SH-SY5Y (cell line): ENCODE data around the gene GAREM1.
A peak's percentile ranks its signal among the peaks of the same experiment; 100 is the strongest.

Experiments
- GATA2 ChIP-seq: IDR thresholded peaks from 2 replicates; pipeline ENCODE4 v1.6.1; 2011; ENCODE audit warnings: mild to moderate bottlenecking, low read depth, low read length
- GATA3 ChIP-seq: IDR thresholded peaks from 2 replicates; pipeline ENCODE4 v1.6.1; 2011; ENCODE audit warnings: low read depth, mild to moderate bottlenecking, low read length, moderate library complexity

The GAREM1 gene

DNA sequence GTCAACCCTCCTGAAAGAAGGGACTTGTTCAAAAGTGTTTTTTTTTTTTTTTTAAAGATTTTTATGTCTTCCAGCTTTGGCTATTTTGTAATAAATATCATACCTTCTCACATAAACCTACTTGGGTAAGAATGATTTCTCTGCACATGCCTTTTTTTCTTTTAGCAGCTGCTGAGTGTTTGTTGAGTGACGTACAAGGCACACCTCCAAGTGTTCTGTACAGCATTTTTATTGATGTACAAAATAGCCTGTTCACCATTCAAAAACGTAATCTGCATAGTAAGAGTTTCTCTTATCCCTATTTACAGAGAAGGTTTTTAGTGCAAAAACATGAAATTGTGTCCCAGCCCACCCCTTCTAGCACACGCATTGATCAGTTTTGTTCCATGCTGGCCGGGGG is 203.2 kb downstream of the GAREM1 start:
- TF ChIP-seq GATA2, result no peak
- no peak for TF ChIP-seq GATA3

- TF ChIP-seq GATA2, result no peak
- TF ChIP-seq GATA3, result no peak
Measured at GRCh38 chr18:32264401-32264800, 206.3 kb downstream of the GAREM1 start.

GRCh38 chr18:32262092-32262491 is 208.6 kb downstream of the GAREM1 start:
- no peak for TF ChIP-seq GATA3
- TF ChIP-seq GATA2, result no peak

GRCh38 chr18:32261003-32261402 is 209.7 kb downstream of the GAREM1 start:
- TF ChIP-seq GATA3 (no peak), GATA2 (no peak)

DNA sequence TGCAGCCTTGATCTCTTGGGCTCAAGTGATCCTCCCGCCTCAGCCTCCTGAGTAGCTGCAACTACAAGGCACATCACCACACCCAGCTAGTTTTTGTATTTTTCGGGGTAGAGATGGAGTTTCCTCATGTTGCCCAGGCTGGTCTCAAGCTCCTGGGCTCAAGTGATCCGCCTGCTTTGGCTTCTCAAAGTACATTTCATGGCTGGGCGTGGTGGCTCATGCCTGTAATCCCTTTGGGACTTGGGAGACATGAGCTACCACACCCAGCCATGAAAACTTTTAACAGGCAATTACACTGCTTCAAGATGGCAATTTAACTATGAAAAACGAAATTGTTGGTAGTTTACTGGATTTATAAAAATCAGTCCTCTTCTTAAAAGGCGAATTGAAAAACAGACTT is 211.1 kb downstream of the GAREM1 start:
- TF ChIP-seq GATA2 (no peak), GATA3 (no peak)

- no peak for TF ChIP-seq GATA2
- no peak for TF ChIP-seq GATA3
Measured at GRCh38 chr18:32258558-32259204, 212.0 kb downstream of the GAREM1 start.

DNA sequence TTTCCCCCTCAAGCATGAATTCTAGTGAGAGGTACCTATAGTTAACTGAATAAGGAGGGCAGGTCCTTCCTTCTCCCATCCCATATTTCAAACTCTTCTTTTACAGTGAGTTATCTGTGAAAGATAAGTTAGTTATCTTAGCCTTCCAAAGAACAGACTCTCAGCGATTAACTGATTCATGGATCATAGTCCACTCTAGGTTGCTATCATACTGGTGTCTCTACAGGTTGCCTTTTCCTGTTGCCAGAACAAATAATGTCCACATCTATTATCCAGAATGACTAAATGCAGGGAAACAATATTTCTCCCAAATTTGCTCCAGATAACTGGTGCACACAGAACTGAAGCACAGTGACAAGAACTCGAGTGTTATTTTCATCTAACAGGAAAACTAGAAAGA is 212.5 kb downstream of the GAREM1 start:
- TF ChIP-seq GATA3 (no peak), GATA2 (no peak)

GRCh38 chr18:32257084-32257785 is 213.4 kb downstream of the GAREM1 start:
- TF ChIP-seq GATA2 (no peak), GATA3 (no peak)

GRCh38 chr18:32255570-32255969 is 215.1 kb downstream of the GAREM1 start:
- TF ChIP-seq GATA2 (no peak), GATA3 (no peak)

DNA sequence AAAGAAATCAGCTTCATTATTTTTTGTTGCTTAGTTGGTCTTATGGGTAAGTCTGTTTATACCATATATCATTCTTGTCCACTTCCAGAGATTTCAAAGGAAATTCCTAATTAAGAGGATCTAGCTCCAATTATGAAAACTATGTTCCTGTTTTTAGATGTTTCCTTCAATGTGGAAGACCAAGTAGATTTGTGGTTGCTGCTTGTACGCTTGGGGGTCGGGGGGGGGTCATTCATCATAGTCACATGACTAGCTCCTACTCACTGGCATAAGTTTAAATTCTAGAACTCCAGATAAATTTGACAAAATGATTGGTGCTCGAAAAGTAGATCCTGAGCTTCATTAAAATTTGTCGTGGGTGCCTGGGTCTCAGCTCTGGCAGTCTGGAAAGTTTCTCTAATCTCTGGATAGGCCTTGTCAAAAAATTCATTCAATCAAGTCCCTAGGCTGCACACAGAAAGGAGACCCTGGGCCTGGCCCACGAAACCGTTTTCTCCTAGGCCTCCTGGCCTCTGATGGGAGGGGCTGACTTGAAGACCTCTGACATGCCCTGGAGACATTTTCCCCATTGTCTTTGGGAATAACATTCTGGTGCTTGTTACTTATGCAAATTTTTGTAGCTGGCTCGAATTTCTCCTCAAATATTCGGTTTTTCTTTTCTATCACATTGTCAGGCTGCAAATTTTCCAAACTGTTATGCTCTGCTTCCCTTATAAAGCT is 218.4 kb downstream of the GAREM1 start:
- TF ChIP-seq GATA2 (no peak), GATA3 (no peak)

- TF ChIP-seq GATA2, result no peak
- no peak for TF ChIP-seq GATA3
Measured at GRCh38 chr18:32251466-32251865, 219.2 kb downstream of the GAREM1 start.

GRCh38 chr18:32249147-32249929 is 221.3 kb downstream of the GAREM1 start:
- TF ChIP-seq GATA2, result no peak
- no peak for TF ChIP-seq GATA3

- peak; percentile 66 for TF ChIP-seq GATA3
- peak; percentile 88 for TF ChIP-seq GATA2
Measured at GRCh38 chr18:32244881-32245280, 225.8 kb downstream of the GAREM1 start.

GRCh38 chr18:32243358-32243757 is 227.3 kb downstream of the GAREM1 start:
- no peak for TF ChIP-seq GATA3
- TF ChIP-seq GATA2, result no peak
